ENCODE data around the gene FBXL17.

FBXL17 gene

GRCh38 chr5:108079753-108080152, 302.1 kb downstream of the FBXL17 start:
- no peak for DNase-seq

GRCh38 chr5:108078882-108079281, 303.0 kb downstream of the FBXL17 start:
- no peak for DNase-seq

GRCh38 chr5:108078345-108078744, 303.6 kb downstream of the FBXL17 start:
- no peak for DNase-seq

GRCh38 chr5:108074626-108075025, 307.3 kb downstream of the FBXL17 start:
- DNase-seq = no peak

GRCh38 chr5:108064302-108064701, 317.6 kb downstream of the FBXL17 start:
- DNase-seq = no peak

GRCh38 chr5:108061941-108062340, 320.0 kb downstream of the FBXL17 start:
- DNase-seq = no peak

GRCh38 chr5:108060340-108060739, 321.6 kb downstream of the FBXL17 start:
- no peak for DNase-seq

- no peak for DNase-seq
These were observed 322.6 kb downstream of the FBXL17 start for GRCh38 chr5:108059334-108059733.

- DNase-seq = no peak
These were observed 327.5 kb downstream of the FBXL17 start for GRCh38 chr5:108054349-108054748.

- peak; percentile 1 for DNase-seq
These were observed 334.8 kb downstream of the FBXL17 start for GRCh38 chr5:108046955-108047670.

GRCh38 chr5:108036482-108036881, 345.4 kb downstream of the FBXL17 start:
- no peak for DNase-seq

- no peak for DNase-seq
These were observed 353.0 kb downstream of the FBXL17 start for GRCh38 chr5:108028883-108029282.

GRCh38 chr5:108028412-108028811, 353.5 kb downstream of the FBXL17 start:
- no peak for DNase-seq

GRCh38 chr5:108025957-108026356, 355.9 kb downstream of the FBXL17 start:
- no peak for DNase-seq

- DNase-seq = no peak
These were observed 356.9 kb downstream of the FBXL17 start for GRCh38 chr5:108024986-108025385.

- no peak for DNase-seq
These were observed 365.8 kb downstream of the FBXL17 start for GRCh38 chr5:108016101-108016500.

- no peak for DNase-seq
These were observed 375.1 kb downstream of the FBXL17 start for GRCh38 chr5:108006791-108007190.

- DNase-seq = no peak
These were observed 378.7 kb downstream of the FBXL17 start for GRCh38 chr5:108003178-108003577.

- no peak for DNase-seq
These were observed 380.7 kb downstream of the FBXL17 start for GRCh38 chr5:108001222-108001621.

GRCh38 chr5:107997338-107997980, 384.4 kb downstream of the FBXL17 start:
- no peak for DNase-seq

- no peak for DNase-seq
These were observed 388.6 kb downstream of the FBXL17 start for GRCh38 chr5:107993341-107993740.

GRCh38 chr5:107990881-107991810, 390.8 kb downstream of the FBXL17 start:
- DNase-seq = no peak

- DNase-seq = no peak
These were observed 396.8 kb downstream of the FBXL17 start for GRCh38 chr5:107985144-107985543.

Measured in NCI-H345 (cell line).